NT2/D1 (cell line): ENCODE results near the gene ASB8.

Source experiments
- SUZ12 ChIP-seq: IDR thresholded peaks from 2 replicates; pipeline ENCODE4 v1.6.1; 2011; ENCODE audit not compliant: insufficient read length, insufficient read depth; ENCODE audit errors: extremely low read depth
- ZNF274 ChIP-seq: IDR thresholded peaks from 2 replicates; pipeline ENCODE4 v1.6.1; 2011; ENCODE audit warnings: mild to moderate bottlenecking, low read depth, low read length

GRCh38 chr12:48201091-48201490, 43.8 kb upstream of the ASB8 start:
- TF ChIP-seq ZNF274: no peak
- no peak for TF ChIP-seq SUZ12
